Activated T-cell treated with anti-CD3 and anti-CD28 coated beads, Interleukin-2, amount 50 U/mL, for 1 hour (primary cell): ENCODE data around the gene PKP4.

ENCODE experiments used
- DNase-seq: peaks from one replicate; pipeline ENCODE4 v3.0.0-alpha.2; 2020

Gene PKP4

GRCh38 chr2:158723181-158723838 is 266.6 kb downstream of the PKP4 start:
- no peak for DNase-seq

- DNase-seq: no peak
Observed at GRCh38 chr2:158723921-158724802, 267.4 kb downstream of the PKP4 start.

DNA sequence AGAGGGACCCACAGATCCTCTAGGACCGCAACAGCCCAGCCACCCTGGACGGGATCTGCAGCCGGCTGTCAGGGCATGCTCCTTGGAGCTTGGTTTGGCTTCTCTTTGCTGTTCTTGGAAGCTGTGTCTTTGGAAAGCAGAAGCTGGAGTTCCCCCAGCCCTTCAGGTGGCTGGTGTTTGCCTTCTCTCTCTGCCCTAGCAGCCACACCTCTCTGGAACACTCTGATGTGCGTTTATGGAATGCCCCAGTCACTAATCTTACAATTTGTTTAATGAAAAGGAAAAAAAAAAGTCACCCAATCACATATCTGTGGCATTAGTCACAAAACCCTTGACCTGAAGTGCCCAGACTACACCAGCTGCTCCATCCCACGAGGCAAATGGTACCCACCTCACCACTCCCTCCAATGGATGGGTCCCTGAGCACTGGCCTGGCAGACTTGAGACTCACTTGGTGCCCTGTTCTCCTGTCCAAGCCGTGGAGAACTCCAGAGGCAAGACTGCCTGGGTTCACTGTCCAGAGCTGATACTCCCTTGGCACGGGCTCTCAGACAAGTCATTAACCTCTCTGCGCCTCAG is 268.1 kb downstream of the PKP4 start:
- DNase-seq: no peak

GRCh38 chr2:158725441-158725891 is 268.7 kb downstream of the PKP4 start:
- no peak for DNase-seq

DNA sequence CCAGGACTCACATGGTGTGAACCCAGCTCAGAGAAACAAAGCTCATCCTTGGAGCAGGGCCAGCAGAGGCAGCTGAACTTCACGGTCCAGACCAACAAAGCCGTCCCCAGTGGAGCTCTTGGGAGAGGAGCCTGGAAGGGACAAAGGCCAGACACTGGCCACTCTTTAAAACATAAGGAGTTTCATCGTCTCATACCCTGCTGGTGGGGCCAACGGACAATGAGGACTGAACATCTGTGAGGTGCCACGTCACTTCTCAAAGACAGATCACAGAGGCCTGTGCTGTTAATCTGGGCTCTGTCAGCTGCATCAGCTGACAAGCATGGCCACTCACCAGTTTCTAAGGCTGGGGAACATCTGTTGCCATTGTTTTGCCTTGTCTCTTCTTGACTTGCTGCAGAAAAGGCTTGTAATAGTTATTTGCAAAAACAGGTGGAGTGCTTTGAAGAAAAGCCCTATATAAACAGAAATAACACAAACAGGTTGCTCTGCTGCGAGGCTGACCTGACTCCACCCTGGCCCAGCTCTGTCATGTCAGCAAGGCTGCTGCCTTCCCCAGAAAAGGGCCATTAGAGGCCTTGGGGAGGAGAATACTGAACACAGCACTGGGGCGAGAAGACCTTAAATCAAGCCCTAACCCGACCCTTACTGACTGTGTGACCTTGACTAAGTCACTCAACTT is 270.3 kb downstream of the PKP4 start:
- no peak for DNase-seq

GRCh38 chr2:158728422-158728821 is 271.7 kb downstream of the PKP4 start:
- DNase-seq: no peak

DNA sequence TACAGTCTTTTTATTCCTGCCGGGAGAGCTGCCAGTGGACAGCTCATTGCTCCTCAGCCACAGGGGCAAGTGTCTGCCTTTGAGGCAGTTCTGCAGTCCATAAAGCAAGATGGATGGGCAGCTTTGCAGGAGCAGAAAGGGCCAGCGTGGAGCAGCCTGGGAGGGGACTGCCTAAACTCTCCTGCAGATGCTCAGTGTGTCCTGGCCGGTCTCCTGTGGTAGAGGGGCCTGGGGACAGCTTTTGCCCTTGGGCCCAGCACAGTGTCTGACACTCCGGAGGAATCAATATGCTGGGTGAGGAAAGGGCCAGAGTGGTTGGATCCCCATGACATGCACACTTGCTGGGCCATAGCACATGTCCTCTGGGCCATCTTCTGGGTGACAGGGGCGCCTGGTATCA is 272.7 kb downstream of the PKP4 start:
- no peak for DNase-seq

DNA sequence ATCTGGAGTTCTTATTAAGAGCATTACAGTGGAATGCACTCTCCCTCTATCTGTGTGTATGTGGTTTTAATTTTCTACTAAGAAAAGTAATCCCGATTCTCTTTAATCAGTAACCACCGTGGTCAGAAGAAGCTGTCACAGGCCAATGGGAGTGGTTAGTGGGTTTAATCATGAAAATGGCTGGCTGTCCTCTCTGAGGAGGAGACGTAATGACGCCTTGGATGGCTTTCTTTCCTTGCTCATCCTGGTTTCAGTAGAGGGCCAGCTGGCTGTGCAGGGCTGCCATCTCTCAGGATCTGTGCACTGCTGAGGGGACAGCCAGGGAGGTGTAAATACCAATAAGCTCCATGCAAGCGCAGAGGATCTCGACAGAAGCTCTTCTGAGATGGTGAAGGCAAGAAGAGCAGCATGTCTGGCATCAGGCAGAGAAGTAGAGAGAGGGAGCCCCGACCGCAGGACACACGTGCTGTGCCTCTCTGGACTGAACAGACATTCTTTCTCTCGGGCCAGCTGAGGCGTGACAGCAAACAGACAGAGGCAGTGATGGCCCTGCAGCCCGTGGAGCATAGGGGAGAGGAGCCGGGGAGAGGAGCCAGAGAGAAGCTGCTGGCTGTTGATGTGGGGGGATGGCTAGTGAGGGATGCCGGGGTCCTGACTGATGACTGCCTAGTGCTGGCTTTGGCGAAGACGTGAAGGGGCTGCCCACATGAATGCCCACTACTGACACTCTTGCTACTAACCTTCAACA is 273.3 kb downstream of the PKP4 start:
- no peak for DNase-seq

DNA sequence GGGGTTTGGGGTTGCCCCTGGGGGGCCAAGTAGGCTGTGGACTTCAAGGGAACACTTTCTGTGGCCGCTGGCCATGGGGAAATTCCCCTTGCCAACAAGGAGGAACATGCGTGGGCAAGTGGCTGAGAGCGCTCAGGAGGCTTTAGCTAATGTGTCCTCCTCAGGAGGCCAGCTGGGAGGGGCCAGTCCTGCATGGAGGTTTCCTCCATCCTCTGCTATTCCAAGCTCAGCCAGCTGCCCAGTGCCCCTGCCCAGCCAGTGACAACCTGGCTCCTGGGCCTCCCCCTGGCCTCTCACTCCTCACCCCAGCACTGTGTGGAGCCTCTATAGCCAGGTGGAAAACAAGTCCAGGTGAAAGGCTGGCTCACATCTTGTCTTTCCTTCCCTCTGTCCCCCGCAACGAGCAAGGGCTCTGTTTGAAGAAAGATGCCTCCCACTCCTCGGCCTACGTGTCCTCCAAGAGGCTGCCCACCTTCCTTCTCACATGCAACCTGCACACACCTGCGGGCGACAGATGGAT is 273.9 kb downstream of the PKP4 start:
- DNase-seq: no peak

- DNase-seq: no peak
Observed at GRCh38 chr2:158731386-158731785, 274.6 kb downstream of the PKP4 start.
